Effector CD4-positive, alpha-beta T cell (primary cell): ENCODE data around the gene SHC1.
"Not testable (repeated sequence)": the region's sequence is repeated elsewhere in the genome, so short reads cannot be mapped to it uniquely, and the experiment has no call there.

Experiments
- DNase-seq: peaks from one replicate; pipeline ENCODE4 v3.0.0-alpha.2; 2020

Gene SHC1

GRCh38 chr1:154995301-154995983 lies 24.9 kb upstream of the SHC1 start:
- not testable (repeated sequence) for DNase-seq

- DNase-seq: no peak
Observed at GRCh38 chr1:154994591-154994990, 24.0 kb upstream of the SHC1 start.

GRCh38 chr1:154994269-154994587 lies 23.7 kb upstream of the SHC1 start:
- no peak for DNase-seq

GRCh38 chr1:154993572-154994268 lies 23.2 kb upstream of the SHC1 start, which contains the start of gene LENEP:
Gene LENEP (plus strand): TSS chr1:154993586. CDS start chr1:154993608, 22 bp downstream.
- DNase-seq: no peak

- DNase-seq: no peak
Observed at GRCh38 chr1:154992721-154993571, 22.4 kb upstream of the SHC1 start.

GRCh38 chr1:154990276-154990675 lies 19.7 kb upstream of the SHC1 start:
- DNase-seq: no peak

- DNase-seq: no peak
Observed at GRCh38 chr1:154989195-154989860, 18.8 kb upstream of the SHC1 start.

GRCh38 chr1:154988058-154988954 lies 17.8 kb upstream of the SHC1 start:
- DNase-seq: no peak

- DNase-seq: no peak
Observed at GRCh38 chr1:154987326-154987725, 16.8 kb upstream of the SHC1 start.

- not testable (repeated sequence) for DNase-seq
Observed at GRCh38 chr1:154986736-154987135, 16.2 kb upstream of the SHC1 start.

GRCh38 chr1:154983776-154984466 lies 13.4 kb upstream of the SHC1 start:
- no peak for DNase-seq

- peak; percentile 95 for DNase-seq
Observed at GRCh38 chr1:154982897-154983648, 12.5 kb upstream of the SHC1 start, which contains the start of gene FLAD1. Gene FLAD1 (plus strand): TSS chr1:154983344. CDS start chr1:154983695, 351 bp downstream.

- DNase-seq: no peak
Observed at GRCh38 chr1:154982341-154982740, 11.8 kb upstream of the SHC1 start.

- DNase-seq: no peak
Observed at GRCh38 chr1:154978360-154978759, 7.8 kb upstream of the SHC1 start.

GRCh38 chr1:154977762-154978161 lies 7.2 kb upstream of the SHC1 start:
- not testable (repeated sequence) for DNase-seq

GRCh38 chr1:154975409-154976059 lies 5.0 kb upstream of the SHC1 start:
- DNase-seq: peak; percentile 32

- peak; percentile 91 for DNase-seq
Observed at GRCh38 chr1:154974808-154975408, 4.4 kb upstream of the SHC1 start.

- peak; percentile 94 for DNase-seq
Observed at GRCh38 chr1:154974102-154974807, 3.7 kb upstream of the SHC1 start, which contains the start of gene CKS1B. Gene CKS1B (plus strand): TSS chr1:154974681. CDS start chr1:154974746, 65 bp downstream.
